ENCODE data around the gene UHRF1.

GRCh38 chr19:4962085-4962619, 52.9 kb downstream of the UHRF1 start:
- TF ChIP-seq CTCF (IDR thresholded peaks at IDR 0.05) (no peak), POLR2A (IDR thresholded peaks at IDR 0.05) (no peak)
